Measurements from ENCODE around the gene TBX10. TPM values are rescaled to one million over a fixed set of nuclear protein-coding genes. Genes with fewer than 3 reads are reported as not detected.
A peak's percentile ranks its signal among the peaks of the same experiment; 100 is the strongest.
"Not testable (repeated sequence)": the region's sequence is repeated elsewhere in the genome, so short reads cannot be mapped to it uniquely, and the experiment has no call there.

TBX10 gene
- total and polyA plus RNA-seq, 7 donors: 15.8 to 109 (median 60.6) TPM; not detected in 4

DNA sequence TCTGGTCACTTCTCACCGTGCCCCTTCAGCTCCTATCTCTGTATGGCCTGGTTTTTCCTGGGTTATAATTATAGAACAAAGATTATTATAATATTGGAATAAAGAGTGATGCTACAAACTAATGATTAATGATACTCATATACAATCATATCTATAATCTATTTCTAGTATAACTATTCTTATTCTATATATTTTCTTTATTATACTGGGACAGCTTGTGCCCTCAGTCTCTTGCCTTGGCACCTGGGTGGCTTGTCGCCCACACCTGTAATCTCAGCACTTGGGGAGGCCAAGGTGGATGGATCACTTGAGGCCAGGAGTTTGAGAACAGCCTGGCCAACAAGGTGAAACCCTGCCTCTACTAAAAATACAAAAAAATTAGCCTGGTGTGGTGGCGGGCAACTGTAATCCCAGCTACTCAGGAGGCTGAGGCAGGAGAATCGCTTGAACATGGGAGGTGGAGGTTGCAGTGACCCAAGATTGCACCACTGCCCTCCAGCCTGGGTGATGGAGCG, 20.1 kb upstream of the TBX10 start:
- H3K9me3 ChIP-seq, H3K27ac ChIP-seq, H3K4me3 ChIP-seq, DNase-seq, H3K27me3 ChIP-seq, H3K36me3 ChIP-seq, H3K4me1 ChIP-seq: not testable (repeated sequence)
- 47 to 65% methylated on average over 5 of the region's 5 CpGs for WGBS, 2 donors
- TF ChIP-seq CTCF (IDR thresholded peaks at IDR 0.05): peak in 1 of 4 experiments; percentile 42
- intact Hi-C loops (cut with DNase I): loop anchor here (2.0 to 10.0 kb wide), 3 partner anchors 29 to 87 kb away; no protein-coding TSS in a partner anchor

DNA sequence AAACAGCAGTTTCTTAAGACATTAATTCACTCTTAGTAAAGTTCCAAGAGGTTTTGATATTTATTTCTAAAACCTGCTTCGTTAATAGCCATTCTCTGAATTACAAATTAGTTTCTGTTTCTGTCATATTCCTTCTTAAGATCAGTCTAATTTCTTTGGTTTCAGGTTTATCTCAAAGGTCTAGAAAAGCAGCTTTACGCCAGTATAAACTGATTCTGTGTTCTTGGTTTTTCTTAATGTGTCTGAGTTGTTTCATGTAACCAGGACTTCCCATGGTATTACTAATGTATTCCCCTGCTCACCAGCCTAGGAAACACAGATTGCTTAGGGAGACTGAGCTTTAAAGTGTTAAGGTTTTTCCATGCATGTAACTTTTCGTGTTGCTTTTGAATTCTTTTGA, 17.7 kb upstream of the TBX10 start:
- H3K4me1 ChIP-seq: no peaks in the 10 kb centered on the region
- H3K27me3 ChIP-seq: no peaks in the 10 kb centered on the region
- 39 to 41% methylated on average over 3 of the region's 3 CpGs for WGBS, 2 donors
- DNase-seq: no peak
- TF ChIP-seq CTCF (IDR thresholded peaks at IDR 0.05): no peak
- TF ChIP-seq POLR2AphosphoS5 (IDR thresholded peaks at IDR 0.05): no peak
- TF ChIP-seq POLR2A (IDR thresholded peaks at IDR 0.05): no peak
- no peak for TF ChIP-seq EP300 (IDR thresholded peaks at IDR 0.05)
- no peak overlapping the region for H3K4me3 ChIP-seq
- H3K36me3 ChIP-seq: no peaks in the 10 kb centered on the region
- intact Hi-C loops (cut with DNase I): loop anchor here (5.0 to 10.0 kb wide), 2 partner anchors 48 to 85 kb away; no protein-coding TSS in a partner anchor
- H3K27ac ChIP-seq: no peak overlapping the region
- H3K9me3 ChIP-seq: no peaks in the 10 kb centered on the region

DNA sequence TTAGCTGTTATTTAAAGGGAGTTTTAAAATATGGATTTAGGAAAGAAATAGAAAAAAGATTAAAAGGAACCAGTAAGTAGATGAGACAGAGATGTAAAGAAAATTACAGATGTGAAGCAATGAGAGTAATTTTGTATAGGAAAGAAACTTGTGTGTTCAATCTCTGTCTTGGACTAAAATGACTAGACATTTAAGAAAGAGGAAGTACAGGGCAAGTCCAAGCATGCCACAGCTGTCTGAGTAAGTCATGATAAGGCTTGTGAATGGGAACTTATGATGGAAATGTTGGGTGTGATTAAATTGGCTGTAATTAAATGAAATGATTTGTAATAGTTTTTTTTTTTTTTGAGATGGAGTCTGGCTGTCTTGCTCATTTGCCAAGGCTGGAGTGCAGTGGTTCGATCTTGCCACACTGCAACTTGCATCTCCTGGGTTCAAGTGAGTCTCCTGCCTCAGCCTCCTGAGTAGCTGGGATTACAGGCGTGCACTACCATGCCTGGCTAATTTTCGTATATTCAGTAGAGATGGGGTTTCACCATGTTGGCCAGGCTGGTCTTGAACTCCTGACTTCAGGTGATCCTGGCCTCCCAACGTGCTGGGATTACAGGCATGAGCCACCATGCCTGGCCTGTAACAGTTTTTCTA, 16.8 kb upstream of the TBX10 start:
- no peak for TF ChIP-seq CTCF (IDR thresholded peaks at IDR 0.05)
- TF ChIP-seq EP300 (IDR thresholded peaks at IDR 0.05): no peak
- no peak for TF ChIP-seq POLR2AphosphoS5 (IDR thresholded peaks at IDR 0.05)
- TF ChIP-seq POLR2A (IDR thresholded peaks at IDR 0.05): no peak
- H3K4me1 ChIP-seq: no peaks in the 10 kb centered on the region
- WGBS, 2 donors: 94% methylated on average over 4 of the region's 4 CpGs
- DNase-seq: no peak
- no peak overlapping the region for H3K27ac ChIP-seq
- H3K9me3 ChIP-seq: no peaks in the 10 kb centered on the region
- H3K4me3 ChIP-seq: no peak overlapping the region
- H3K27me3 ChIP-seq: peaks cover 0 to 3% (median 0%) of the 10 kb centered on the region in 3 donors
- intact Hi-C loops (cut with DNase I): loop anchor here (5.0 to 10.0 kb wide), 2 partner anchors 48 to 84 kb away; no protein-coding TSS in a partner anchor
- H3K36me3 ChIP-seq: no peaks in the 10 kb centered on the region

DNA sequence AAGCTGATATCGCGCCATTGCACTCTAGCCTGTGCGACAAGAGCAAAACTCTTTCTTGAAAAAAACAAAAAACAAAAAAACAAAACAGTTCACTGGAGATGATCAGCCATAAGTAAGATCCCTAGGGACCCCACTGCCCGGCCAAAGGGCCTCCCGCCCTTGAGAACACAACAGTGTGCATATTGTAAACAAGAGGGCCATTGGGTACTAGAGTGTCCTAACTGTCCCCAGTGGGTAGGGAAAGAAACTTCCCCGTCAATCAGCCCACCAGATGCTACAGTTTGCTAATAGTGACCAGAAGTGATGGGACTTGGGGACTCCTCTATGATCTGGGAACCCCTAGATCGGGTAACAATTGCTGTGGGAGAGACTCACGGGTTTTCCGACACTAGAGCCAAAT, 14.7 kb upstream of the TBX10 start:
- Histone ChIP-seq H3K36me3 (no peaks in the 10 kb centered on the region), H3K4me1 (no peaks in the 10 kb centered on the region), H3K4me3 (no peak overlapping the region), H3K9me3 (no peaks in the 10 kb centered on the region), H3K27me3 (peaks cover 0 to 12% (median 0%) of the 10 kb centered on the region in 3 donors), H3K27ac (no peak overlapping the region)
- intact Hi-C loops (cut with DNase I): loop anchor here (10.0 kb wide), 1 partner anchor 51 kb away; no protein-coding TSS in a partner anchor
- 54 to 78% methylated on average over 9 of the region's 9 CpGs for WGBS, 2 donors
- no peak for DNase-seq
- TF ChIP-seq EP300 (IDR thresholded peaks at IDR 0.05) (no peak), POLR2A (IDR thresholded peaks at IDR 0.05) (no peak), POLR2AphosphoS5 (IDR thresholded peaks at IDR 0.05) (no peak), CTCF (IDR thresholded peaks at IDR 0.05) (no peak)
